Mucosa of gallbladder (tissue), 1 donor: ENCODE results near the gene PPP2CA. TPM values are rescaled to one million over a fixed set of nuclear protein-coding genes. Genes with fewer than 3 reads are reported as not detected.
A peak's percentile ranks its signal among the peaks of the same experiment; 100 is the strongest.

Experiments used
- DNase-seq: peaks from one replicate; pipeline ENCODE4 v3.0.0-alpha.2; 2020; ENCODE audit warnings: low spot score
- total RNA-seq: library from RNA; stranded (reverse); gene quantifications from one replicate; pipeline ENCODE4 v1.2.1, GENCODE V29; 2021
- donor health status: DM: no; HTN: no; CAD: no.

Gene PPP2CA
- total RNA-seq, 1 donor from 2014 or later: 108 TPM

GRCh38 chr5:134148316-134148715, 77.6 kb downstream of the PPP2CA start:
- no peak for DNase-seq

GRCh38 chr5:134146651-134147518, 79.0 kb downstream of the PPP2CA start:
- no peak for DNase-seq

- peak; percentile 85 for DNase-seq
Observed at GRCh38 chr5:134145779-134146581, 79.9 kb downstream of the PPP2CA start.

GRCh38 chr5:134145041-134145757, 80.7 kb downstream of the PPP2CA start:
- DNase-seq: no peak

Other genes starting within 250 kb of the PPP2CA start
- 222 TPM for gene VDAC1, start 221.1 kb downstream of the PPP2CA start, total RNA-seq
- 7.4 TPM for gene TCF7, start 111.4 kb downstream of the PPP2CA start, total RNA-seq
- gene SKP1, start 49.1 kb downstream of the PPP2CA start, total RNA-seq: 340 TPM
- gene CDKL3, start 141.1 kb upstream of the PPP2CA start, total RNA-seq: 3.8 TPM
- 89.4 TPM for gene UBE2B, start 145.5 kb upstream of the PPP2CA start, total RNA-seq
- gene CDKN2AIPNL, start 185.8 kb upstream of the PPP2CA start, total RNA-seq: 18.0 TPM